HepG2 (cell line): ENCODE results near the gene MYOT. TPM values are rescaled to one million over a fixed set of nuclear protein-coding genes. Genes with fewer than 3 reads are reported as not detected.

Experiments
- ATAC-seq: fragments of 200-7000 bp; cut with Tn5 transposase; 3 replicates; pipeline ENCODE4 v1.9.1; 2020; ENCODE audit warnings: mild to moderate bottlenecking, moderate library complexity
- BruUV-seq: library from RNA; stranded (reverse); fragments of 400-500 nt; replicated peaks from 2 replicates; lab custom pipeline; 2021; lab: Mats Ljungman, UMichigan
- CTCF ChIA-PET: fragments of 300-600 bp; formaldehyde crosslinking; extraction: SDS; loops from one replicate; lab custom pipeline; 2021; ENCODE audit warnings: low total read pairs, inconsistent platforms, low intra/inter-chr PET ratio; lab: Yijun Ruan, JAX
- POLR2A ChIA-PET: fragments of 350-600 bp; sonication (Branson Sonifier 250); formaldehyde crosslinking; loops from one replicate; lab custom pipeline; 2020; ENCODE audit warnings: antibody characterized with exemption, inconsistent platforms; lab: Yijun Ruan, JAX
- DNase-seq: peaks from one replicate; pipeline ENCODE4 v3.0.0-alpha.2; 2015; ENCODE audit warnings: low spot score
- FAIRE-seq: peaks from 3 replicates; lab custom pipeline; 2011; peaks lifted over from hg19 to GRCh38; lab: Jason Lieb, UNC
- H2AFZ ChIP-seq: one replicate; pipeline ENCODE4 v1.6.1; 2011; ENCODE audit warnings: low read length, inconsistent platforms
- H3K27ac ChIP-seq: fragments of 300-600 bp; 3 replicates; pipeline ENCODE4 v1.8.0; 2011; ENCODE audit warnings: mixed run types, mild to moderate bottlenecking, mixed read lengths, low read length, inconsistent platforms; ENCODE audit not compliant: insufficient read depth; ENCODE audit errors: extremely low read length
- H3K27me3 ChIP-seq, 2 experiments: fragments of 200-600 bp in 1 of 2; 2 replicates in 1 of 2; 3 replicates in 1 of 2; pipeline versions ENCODE4 v1.6.0 to v1.8.0; 2011; ENCODE audit warnings: low read length in 2 of 2, mild to moderate bottlenecking in 2 of 2, moderate library complexity in 2 of 2, inconsistent platforms in 1 of 2; ENCODE audit not compliant: insufficient read depth in 2 of 2, control insufficient read depth in 1 of 2
- H3K36me3 ChIP-seq, 2 experiments: fragments of 200-600 bp in 1 of 2; replicated peaks in 1 of 2; 2 replicates in 1 of 2; 3 replicates in 1 of 2; pipeline versions ENCODE4 v1.5.1 to v1.8.0; 2011; ENCODE audit warnings: low read length in 2 of 2, inconsistent platforms in 1 of 2; ENCODE audit not compliant: insufficient read depth in 2 of 2, control insufficient read depth in 1 of 2
- H3K4me1 ChIP-seq: 2 replicates; pipeline ENCODE4 v1.5.1; 2012; ENCODE audit warnings: low read length, inconsistent platforms; ENCODE audit not compliant: insufficient read depth
- H3K4me2 ChIP-seq: 2 replicates; pipeline ENCODE4 v1.6.0; 2011; ENCODE audit warnings: low read depth, low read length, inconsistent platforms
- H3K4me3 ChIP-seq, 3 experiments: fragments of 200-600 bp in 1 of 3; sonication (generic), shearing (Covaris generic) in 1 of 3; replicated peaks in 1 of 3; 2 replicates each; pipeline ENCODE4 v1.5.1; 2011 to 2016; ENCODE audit warnings: low read length in 3 of 3, inconsistent platforms in 2 of 3, low read depth in 2 of 3, mild to moderate bottlenecking in 2 of 3, control low read depth in 1 of 3, mixed read lengths in 1 of 3; ENCODE audit not compliant: insufficient read depth in 1 of 3
- H3K79me2 ChIP-seq: one replicate; pipeline ENCODE4 v1.6.1; 2011; ENCODE audit warnings: low read length, inconsistent platforms; ENCODE audit not compliant: insufficient read depth
- H3K9ac ChIP-seq: 2 replicates; pipeline ENCODE4 v1.6.0; 2011; ENCODE audit warnings: mild to moderate bottlenecking, low read depth, low read length, inconsistent platforms; ENCODE audit not compliant: insufficient read depth
- H3K9me3 ChIP-seq: 2 replicates; pipeline ENCODE4 v1.5.1; 2012; ENCODE audit warnings: mild to moderate bottlenecking, low read length
- H4K20me1 ChIP-seq: 2 replicates; pipeline ENCODE4 v1.6.0; 2011; ENCODE audit warnings: inconsistent platforms, mild to moderate bottlenecking, low read length, moderate library complexity; ENCODE audit not compliant: insufficient read depth
- ARID3A ChIP-seq: IDR thresholded peaks from 2 replicates; pipeline ENCODE4 v1.6.1; 2012; ENCODE audit warnings: low read depth, low read length, improper control_type of control experiment
- CC2D1A ChIP-seq: sonication (generic); formaldehyde crosslinking; IDR thresholded peaks from 2 replicates; pipeline ENCODE4 v1.8.1; 2023; ENCODE audit warnings: mild to moderate bottlenecking, missing genetic modification reagents
- HNF4A ChIP-seq: sonication (generic); formaldehyde crosslinking; IDR thresholded peaks from 2 replicates; pipeline ENCODE4 v1.4.0; 2020; ENCODE audit warnings: missing genetic modification reagents
- MAFF ChIP-seq: IDR thresholded peaks from 2 replicates; pipeline ENCODE4 v1.6.1; 2011; ENCODE audit warnings: low read depth, low read length, improper control_type of control experiment
- TEAD3 ChIP-seq: optimal IDR thresholded peaks from 2 replicates; pipeline ENCODE3; 2016; ENCODE audit warnings: borderline replicate concordance
- TFAP4 ChIP-seq: sonication (generic); IDR thresholded peaks from 2 replicates; pipeline ENCODE4 v1.6.1; 2016; ENCODE audit warnings: low read depth, borderline replicate concordance
- ZBTB2 ChIP-seq: sonication (generic); formaldehyde crosslinking; IDR thresholded peaks from 2 replicates; pipeline ENCODE4 v1.8.0; 2022; ENCODE audit warnings: low read depth, missing genetic modification reagents
- ZNF256 ChIP-seq: sonication (generic); formaldehyde crosslinking; conservative IDR thresholded peaks from 2 replicates; pipeline ENCODE4 v1.4.0; 2020; ENCODE audit warnings: missing genetic modification reagents
- ZNF629 ChIP-seq: sonication (generic); formaldehyde crosslinking; conservative IDR thresholded peaks from 2 replicates; pipeline ENCODE4 v1.5.0; 2020; ENCODE audit warnings: missing genetic modification reagents
- WGBS: methylation state at CpG from one replicate; pipeline ENCODE4 v1.1.6; 2017; ENCODE audit warnings: low lambda C conversion rate; 5-methylcytosine and 5-hydroxymethylcytosine counted together
- in situ Hi-C: cut with HindIII; loops from 2 replicates; pipeline ENCODE4 v1.10.0; 2017; ENCODE audit warnings: low pct_unique_long_range_greater_than_20kb; ENCODE audit not compliant: extremely low pct_ligation_motif_present
- intact Hi-C: fragments of 100-400 bp; cut with micrococcal nuclease; formaldehyde crosslinking; loops from one replicate; pipeline ENCODE4 v1.10.0; 2022; ENCODE audit not compliant: unreplicated experiment
- polyA plus RNA-seq, 8 experiments: library from polyadenylated mRNA; depleted of rRNA in 3 of 8; stranded (reverse) in 7 of 8; unstranded in 1 of 8; fragments of >200 nt; fragmentation: Illumina TruSeq in 4 of 8; extraction: Trizol in 4 of 8; gene quantifications; 2 replicates each; pipeline versions ENCODE4 v1.2.1 to v1.2.3, GENCODE V29; 2011 to 2016; ENCODE audit warnings: low read depth in 4 of 8, missing spikeins in 1 of 8, mixed read lengths in 1 of 8; ENCODE audit not compliant: insufficient read depth in 1 of 8
- total RNA-seq, 5 experiments: library from RNA; depleted of rRNA; stranded (reverse); fragments of >200 nt; fragmentation: Illumina TruSeq; extraction: Trizol; gene quantifications; 2 replicates each; pipeline ENCODE4 v1.2.3, GENCODE V29; 2016; ENCODE audit warnings: low read depth in 1 of 5

The MYOT gene
- total and polyA plus RNA-seq, 2 of the 13 experiments (the other 11 are each of a cell fraction or from before 2014, with no cell fraction given) = not detected

- Histone ChIP-seq H3K36me3 (no peaks in the 10 kb centered on the region), H3K27me3 (0 out of 5 replicates have a peak, but pooled peaks cover 0 to 3% of the 10 kb centered on the region in 2 experiments), H3K4me2 (peak within 1 kb of the TSS; percentile 43), H3K79me2 (no peaks in the 10 kb centered on the region), H3K27ac (no peak within 1 kb of the TSS), H2AFZ (no peak within 1 kb of the TSS), H3K4me1 (peaks cover 21% of the 10 kb centered on the region), H3K9me3 (no peaks in the 10 kb centered on the region), H4K20me1 (no peaks in the 10 kb centered on the region)
- intact Hi-C loops = no loop called here
- ChIA-PET POLR2A (no interaction called here), CTCF (no interaction called here)
- FAIRE-seq (no peak), DNase-seq (no peak)
- WGBS = 85% methylated on average over 56 of the region's 59 CpGs
- TF ChIP-seq ZNF629 (peak; percentile 69), ZNF256 (CRISPR knock-in tag) (no peak)
- TF ChIP-seq, all 625 proteins: peak for 1
- Histone ChIP-seq H3K4me3 (no peak within 1 kb of the TSS), H3K9ac (no peak within 1 kb of the TSS)
- in situ Hi-C loops = no loop called here
- ATAC-seq = no peak
- BruUV-seq = no TSS peak
These were observed 21.5 kb downstream of the MYOT start, which contains the start of gene PKD2L2 for GRCh38 chr5:137888863-137889759. TSS of gene PKD2L2 (plus strand) at chr5:137889457. CDS start at chr5:137889492, 35 bp downstream.

GRCh38 chr5:137890845-137891244, 23.2 kb downstream of the MYOT start:
- ATAC-seq (peak; percentile 56; the same call in 2 of the 3 replicates), FAIRE-seq (peak; percentile 37), DNase-seq (peak; percentile 58)
- intact Hi-C loops (loop anchor here (10.0 kb wide), 1 partner anchor 136 kb away; the partner anchor contains the start of gene HNRNPA0), in situ Hi-C loops (no loop called here)
- Histone ChIP-seq H3K4me2 (0 out of 2 replicates have a peak overlapping the region, but pooled peaks have one; percentile 21), H3K27ac (no peak overlapping the region), H3K36me3 (no peaks in the 10 kb centered on the region), H3K4me3 (no peak overlapping the region), H3K9me3 (no peaks in the 10 kb centered on the region), H3K4me1 (peaks cover 34% of the 10 kb centered on the region), H3K79me2 (no peaks in the 10 kb centered on the region), H4K20me1 (no peaks in the 10 kb centered on the region), H3K27me3 (0 out of 5 replicates have a peak, but pooled peaks cover 0 to 3% of the 10 kb centered on the region in 2 experiments), H2AFZ (no peak overlapping the region), H3K9ac (no peak overlapping the region)
- CTCF ChIA-PET = no interaction called here
- POLR2A ChIA-PET = interaction anchor here (0.7 kb wide), 1 partner anchor 10 kb away, joined by 3 read pairs; no protein-coding TSS in a partner anchor
- WGBS = 0% methylated on average over 1 of the region's 1 CpG
- BruUV-seq = no TSS peak
- TF ChIP-seq HNF4A (CRISPR knock-in tag) = peak; percentile 44; the same call in 1 of the 2 replicates
- TF ChIP-seq ARID3A = peak; percentile 42
- TF ChIP-seq ZBTB2 (CRISPR knock-in tag) = no peak
- TF ChIP-seq CC2D1A (CRISPR knock-in tag) = no peak
- peak; percentile 17 for TF ChIP-seq TEAD3 (CRISPR knock-in tag)
- TF ChIP-seq TFAP4 = 0 out of 2 replicates have a peak, but pooled peaks have one; percentile 40
- TF ChIP-seq MAFF = peak; percentile 61
